ENCODE measurements around the gene TBC1D25.
"Not testable (repeated sequence)": the region's sequence is repeated elsewhere in the genome, so short reads cannot be mapped to it uniquely, and the experiment has no call there.

TBC1D25 gene

GRCh38 chrX:48516987-48517386 lies 22.5 kb upstream of the TBC1D25 start:
- no peak for DNase-seq

GRCh38 chrX:48519481-48519880 lies 20.0 kb upstream of the TBC1D25 start:
- DNase-seq = not testable (repeated sequence)

GRCh38 chrX:48520455-48520854 lies 19.1 kb upstream of the TBC1D25 start:
- DNase-seq = no peak

- no peak for DNase-seq
These were observed 18.6 kb upstream of the TBC1D25 start for GRCh38 chrX:48520976-48521352.

- peak; percentile 97 for DNase-seq
These were observed 17.9 kb upstream of the TBC1D25 start, which contains the start of gene EBP for GRCh38 chrX:48521353-48522243. Gene EBP (plus strand): TSS chrX:48521808. CDS start chrX:48523772, 1,964 bp downstream.

- no peak for DNase-seq
These were observed 17.2 kb upstream of the TBC1D25 start for GRCh38 chrX:48522291-48522690.

- no peak for DNase-seq
These were observed 15.8 kb upstream of the TBC1D25 start for GRCh38 chrX:48523682-48524081.

GRCh38 chrX:48525853-48526252 lies 13.7 kb upstream of the TBC1D25 start:
- not testable (repeated sequence) for DNase-seq

GRCh38 chrX:48530736-48531135 lies 8.8 kb upstream of the TBC1D25 start:
- DNase-seq = no peak

GRCh38 chrX:48531358-48531959 lies 8.1 kb upstream of the TBC1D25 start:
- DNase-seq = no peak

- DNase-seq = no peak
These were observed 7.4 kb upstream of the TBC1D25 start for GRCh38 chrX:48532161-48532560.

- DNase-seq = no peak
These were observed 6.3 kb upstream of the TBC1D25 start for GRCh38 chrX:48533165-48533564.

GRCh38 chrX:48538641-48539344 lies 721 bp upstream of the TBC1D25 start:
- no peak for DNase-seq

- no peak for DNase-seq
These were observed 488 bp downstream of the TBC1D25 start for GRCh38 chrX:48540028-48540375.

GRCh38 chrX:48540480-48540879 lies 966 bp downstream of the TBC1D25 start:
- no peak for DNase-seq

- DNase-seq = no peak
These were observed 1.8 kb downstream of the TBC1D25 start for GRCh38 chrX:48541140-48541814.

GRCh38 chrX:48548871-48549270 lies 9.4 kb downstream of the TBC1D25 start:
- no peak for DNase-seq

GRCh38 chrX:48555731-48556325 lies 16.3 kb downstream of the TBC1D25 start:
- DNase-seq = not testable (repeated sequence)

- no peak for DNase-seq
These were observed 18.8 kb downstream of the TBC1D25 start for GRCh38 chrX:48558271-48558670.

GRCh38 chrX:48559636-48560035 lies 20.1 kb downstream of the TBC1D25 start:
- DNase-seq = no peak

GRCh38 chrX:48560056-48560455 lies 20.5 kb downstream of the TBC1D25 start:
- DNase-seq = no peak

- no peak for DNase-seq
These were observed 21.2 kb downstream of the TBC1D25 start for GRCh38 chrX:48560681-48561080.

- DNase-seq = no peak
These were observed 30.4 kb downstream of the TBC1D25 start for GRCh38 chrX:48569958-48570357.

All from RPMI8226 (cell line).